ENCODE results near the gene ZFAND3.

ZFAND3 gene

GRCh38 chr6:37820718-37821079 is 1.2 kb downstream of the ZFAND3 start:
- DNase-seq (ENCODE audit: extremely low spot score), result no peak
- POLR2A ChIA-PET, result interaction anchor here (0.9 to 4.1 kb wide), 4 partner anchors 10 to 29 kb away, joined by 3 to 19 read pairs (median 4); no protein-coding TSS in a partner anchor
- TF ChIP-seq SUZ12 (IDR thresholded peaks at IDR 0.05) (no peak), ELF4 (IDR thresholded peaks at IDR 0.05) (no peak), HDGF (IDR thresholded peaks at IDR 0.05; ENCODE audit: borderline replicate concordance) (no peak)
- CTCF ChIA-PET, result interaction anchor here (1.0 to 1.6 kb wide), 2 partner anchors 12 to 29 kb away, joined by 3 to 5 read pairs; no protein-coding TSS in a partner anchor

- POLR2A ChIA-PET, result no interaction called here
- CTCF ChIA-PET, result no interaction called here
- TF ChIP-seq CTBP1 (IDR thresholded peaks at IDR 0.05; ENCODE audit: borderline replicate concordance) (no peak), FOXM1 (IDR thresholded peaks at IDR 0.05; ENCODE audit: borderline replicate concordance) (no peak), ZNF384 (IDR thresholded peaks at IDR 0.05) (no peak), SP1 (IDR thresholded peaks at IDR 0.05) (no peak), HDGF (IDR thresholded peaks at IDR 0.05; ENCODE audit: borderline replicate concordance) (no peak), SUZ12 (IDR thresholded peaks at IDR 0.05) (no peak), FOXA1 (IDR thresholded peaks at IDR 0.05) (no peak), TARDBP (IDR thresholded peaks at IDR 0.05) (no peak), L3MBTL2 (conservative IDR thresholded peaks at IDR 0.05) (no peak), LEF1 (IDR thresholded peaks at IDR 0.05; ENCODE audit: borderline replicate concordance) (no peak), NFRKB (IDR thresholded peaks at IDR 0.05) (no peak), ARNT (IDR thresholded peaks at IDR 0.05) (no peak), PKNOX1 (IDR thresholded peaks at IDR 0.05) (no peak), FOXK2 (IDR thresholded peaks at IDR 0.05) (no peak), BHLHE40 (IDR thresholded peaks at IDR 0.05; ENCODE audit: borderline replicate concordance) (no peak)
- DNase-seq (ENCODE audit: extremely low spot score), result no peak
Measured at GRCh38 chr6:37821446-37821845, 1.9 kb downstream of the ZFAND3 start.

GRCh38 chr6:37822851-37823682 is 3.5 kb downstream of the ZFAND3 start:
- TF ChIP-seq HDGF (IDR thresholded peaks at IDR 0.05; ENCODE audit: borderline replicate concordance), result no peak
- no peak for TF ChIP-seq LEF1 (IDR thresholded peaks at IDR 0.05; ENCODE audit: borderline replicate concordance)
- TF ChIP-seq BHLHE40 (IDR thresholded peaks at IDR 0.05; ENCODE audit: borderline replicate concordance), result no peak
- no peak for TF ChIP-seq SP1 (IDR thresholded peaks at IDR 0.05)
- no peak for TF ChIP-seq FOXA1 (IDR thresholded peaks at IDR 0.05)
- TF ChIP-seq FOXM1 (IDR thresholded peaks at IDR 0.05; ENCODE audit: borderline replicate concordance), result no peak
- TF ChIP-seq FOXK2 (IDR thresholded peaks at IDR 0.05), result no peak
- no peak for TF ChIP-seq ZNF384 (IDR thresholded peaks at IDR 0.05)
- no peak for TF ChIP-seq TARDBP (IDR thresholded peaks at IDR 0.05)
- TF ChIP-seq ARNT (IDR thresholded peaks at IDR 0.05), result no peak
- TF ChIP-seq CTBP1 (IDR thresholded peaks at IDR 0.05; ENCODE audit: borderline replicate concordance), result no peak
- TF ChIP-seq L3MBTL2 (conservative IDR thresholded peaks at IDR 0.05), result no peak
- no peak for TF ChIP-seq SUZ12 (IDR thresholded peaks at IDR 0.05)
- no peak for TF ChIP-seq ELF4 (IDR thresholded peaks at IDR 0.05)
- no peak for TF ChIP-seq NFRKB (IDR thresholded peaks at IDR 0.05)
- no peak for TF ChIP-seq PKNOX1 (IDR thresholded peaks at IDR 0.05)
- no peak for DNase-seq (ENCODE audit: extremely low spot score)
- POLR2A ChIA-PET, result no interaction called here
- CTCF ChIA-PET, result no interaction called here

- CTCF ChIA-PET, result no interaction called here
- no peak for DNase-seq (ENCODE audit: extremely low spot score)
- POLR2A ChIA-PET, result no interaction called here
- no peak for TF ChIP-seq ELF4 (IDR thresholded peaks at IDR 0.05)
Measured at GRCh38 chr6:37824170-37824569, 4.6 kb downstream of the ZFAND3 start.

GRCh38 chr6:37826188-37826587 is 6.7 kb downstream of the ZFAND3 start:
- ChIA-PET CTCF (no interaction called here), POLR2A (no interaction called here)
- TF ChIP-seq FOXK2 (IDR thresholded peaks at IDR 0.05) (no peak), SUZ12 (IDR thresholded peaks at IDR 0.05) (no peak), NFRKB (IDR thresholded peaks at IDR 0.05) (no peak), TARDBP (IDR thresholded peaks at IDR 0.05) (no peak), CTBP1 (IDR thresholded peaks at IDR 0.05; ENCODE audit: borderline replicate concordance) (no peak), ZNF384 (IDR thresholded peaks at IDR 0.05) (no peak), ARNT (IDR thresholded peaks at IDR 0.05) (no peak), SP1 (IDR thresholded peaks at IDR 0.05) (no peak), BHLHE40 (IDR thresholded peaks at IDR 0.05; ENCODE audit: borderline replicate concordance) (no peak), ELF4 (IDR thresholded peaks at IDR 0.05) (no peak), FOXM1 (IDR thresholded peaks at IDR 0.05; ENCODE audit: borderline replicate concordance) (no peak), PKNOX1 (IDR thresholded peaks at IDR 0.05) (no peak), FOXA1 (IDR thresholded peaks at IDR 0.05) (no peak)
- DNase-seq (ENCODE audit: extremely low spot score), result no peak

GRCh38 chr6:37826993-37827392 is 7.5 kb downstream of the ZFAND3 start:
- TF ChIP-seq FOXK2 (IDR thresholded peaks at IDR 0.05) (no peak), TARDBP (IDR thresholded peaks at IDR 0.05) (no peak), LEF1 (IDR thresholded peaks at IDR 0.05; ENCODE audit: borderline replicate concordance) (no peak), FOXA1 (IDR thresholded peaks at IDR 0.05) (no peak), ELF4 (IDR thresholded peaks at IDR 0.05) (no peak), SUZ12 (IDR thresholded peaks at IDR 0.05) (no peak), NFRKB (IDR thresholded peaks at IDR 0.05) (no peak), L3MBTL2 (conservative IDR thresholded peaks at IDR 0.05) (no peak), SP1 (IDR thresholded peaks at IDR 0.05) (no peak), HDGF (IDR thresholded peaks at IDR 0.05; ENCODE audit: borderline replicate concordance) (no peak)
- POLR2A ChIA-PET, result interaction anchor here (2.1 kb wide), 1 partner anchor 8 kb away, joined by 8 read pairs; the partner anchor contains the start of gene ZFAND3
- no peak for DNase-seq (ENCODE audit: extremely low spot score)
- CTCF ChIA-PET, result no interaction called here
